WTC11 (cell line): ENCODE measurements around the gene ANTKMT. TPM values are rescaled to one million over a fixed set of nuclear protein-coding genes. Genes with fewer than 3 reads are reported as not detected.

ENCODE experiments used
- ATAC-seq: fragments of 200-7000 bp; cut with Tn5 transposase; 2 replicates; pipeline ENCODE4 v1.10.0; 2021; ENCODE audit warnings: mild to moderate bottlenecking, moderate library complexity
- CTCF ChIA-PET: fragments of 300-600 bp; sonication (Branson Sonifier 250); formaldehyde crosslinking; loops from one replicate; lab custom pipeline; 2021; ENCODE audit warnings: antibody characterized with exemption; lab: Charles Lee
- POLR2A ChIA-PET: fragments of 350-600 bp; sonication (Branson Sonifier 250); formaldehyde crosslinking; loops from one replicate; lab custom pipeline; 2021; ENCODE audit warnings: antibody characterized with exemption; lab: Charles Lee
- DNase-seq: peaks from one replicate; pipeline ENCODE4 v3.0.0; 2021; ENCODE audit warnings: low spot score
- H3K27ac Mint-ChIP-seq: 2 replicates; pipeline ENCODE4 v1.8.0; 2021; ENCODE audit warnings: mixed read lengths
- H3K27me3 Mint-ChIP-seq: 2 replicates; pipeline ENCODE4 v1.8.0; 2021; ENCODE audit warnings: low read depth, mild to moderate bottlenecking, moderate library complexity, mixed read lengths
- H3K36me3 Mint-ChIP-seq: 2 replicates; pipeline ENCODE4 v1.8.0; 2021; ENCODE audit warnings: mixed read lengths
- H3K4me1 Mint-ChIP-seq: 2 replicates; pipeline ENCODE4 v1.8.0; 2022; ENCODE audit warnings: mixed read lengths
- H3K4me3 Mint-ChIP-seq: 2 replicates; pipeline ENCODE4 v1.8.0; 2021; ENCODE audit warnings: mild to moderate bottlenecking, moderate library complexity, mixed read lengths
- H3K9me3 Mint-ChIP-seq: 2 replicates; pipeline ENCODE4 v1.8.0; 2021; ENCODE audit warnings: mixed read lengths
- ATF3 ChIP-seq: sonication (generic); formaldehyde crosslinking; conservative IDR thresholded peaks from 2 replicates; pipeline ENCODE4 v1.8.1; 2022; ENCODE audit warnings: mild to moderate bottlenecking, missing genetic modification reagents
- ATF6 ChIP-seq: sonication (generic); formaldehyde crosslinking; IDR thresholded peaks from 2 replicates; pipeline ENCODE4 v1.8.1; 2023; ENCODE audit warnings: mild to moderate bottlenecking, missing genetic modification reagents
- CBFB ChIP-seq: sonication (generic); formaldehyde crosslinking; IDR thresholded peaks from 2 replicates; pipeline ENCODE4 v1.8.1; 2022; ENCODE audit warnings: mild to moderate bottlenecking, low read depth, missing genetic modification reagents
- E2F1 ChIP-seq: sonication (generic); formaldehyde crosslinking; IDR thresholded peaks from 2 replicates; pipeline ENCODE4 v1.8.0; 2022; ENCODE audit warnings: mild to moderate bottlenecking, missing genetic modification reagents
- ELF4 ChIP-seq: sonication (generic); formaldehyde crosslinking; IDR thresholded peaks from 2 replicates; pipeline ENCODE4 v1.8.1; 2022; ENCODE audit warnings: low read depth, mild to moderate bottlenecking, moderate library complexity, missing genetic modification reagents
- EMX1 ChIP-seq: fragments of 250-450 bp; sonication (Bioruptor Pico); IDR thresholded peaks from 2 replicates; pipeline ENCODE4 v1.8.0; 2021; ENCODE audit warnings: mild to moderate bottlenecking
- ESRRA ChIP-seq: sonication (generic); formaldehyde crosslinking; IDR thresholded peaks from 2 replicates; pipeline ENCODE4 v1.8.1; 2022; ENCODE audit warnings: mild to moderate bottlenecking, missing genetic modification reagents, borderline replicate concordance
- ETV6 ChIP-seq: sonication (generic); formaldehyde crosslinking; IDR thresholded peaks from 2 replicates; pipeline ENCODE4 v1.8.1; 2022; ENCODE audit warnings: mild to moderate bottlenecking, missing genetic modification reagents
- FOXP1 ChIP-seq: sonication (generic); formaldehyde crosslinking; IDR thresholded peaks from 2 replicates; pipeline ENCODE4 v1.8.0; 2022; ENCODE audit warnings: missing genetic modification reagents, mild to moderate bottlenecking, moderate library complexity, borderline replicate concordance
- KAT7 ChIP-seq: sonication (generic); formaldehyde crosslinking; IDR thresholded peaks from 2 replicates; pipeline ENCODE4 v1.8.1; 2023; ENCODE audit warnings: missing genetic modification reagents, mild to moderate bottlenecking, borderline replicate concordance
- NFATC4 ChIP-seq: fragments of 250-450 bp; sonication (Bioruptor Pico); IDR thresholded peaks from 2 replicates; pipeline ENCODE4 v1.9.0; 2021; ENCODE audit warnings: mild to moderate bottlenecking
- NFE2L1 ChIP-seq: sonication (generic); formaldehyde crosslinking; IDR thresholded peaks from 2 replicates; pipeline ENCODE4 v1.8.1; 2023; ENCODE audit warnings: missing genetic modification reagents
- PRDM15 ChIP-seq: sonication (generic); formaldehyde crosslinking; IDR thresholded peaks from 2 replicates; pipeline ENCODE4 v1.8.0; 2022; ENCODE audit warnings: missing genetic modification reagents
- PRRX2 ChIP-seq: fragments of 250-450 bp; sonication (Bioruptor Pico); IDR thresholded peaks from 2 replicates; pipeline ENCODE4 v1.8.0; 2021; ENCODE audit warnings: mild to moderate bottlenecking
- TCF7 ChIP-seq: sonication (generic); formaldehyde crosslinking; IDR thresholded peaks from 2 replicates; pipeline ENCODE4 v1.8.0; 2022; ENCODE audit warnings: mild to moderate bottlenecking, low read depth, missing genetic modification reagents, moderate library complexity
- USF1 ChIP-seq: sonication (generic); formaldehyde crosslinking; IDR thresholded peaks from 2 replicates; pipeline ENCODE4 v1.8.0; 2022; ENCODE audit warnings: mild to moderate bottlenecking, missing genetic modification reagents
- ZNF138 ChIP-seq: sonication (generic); formaldehyde crosslinking; conservative IDR thresholded peaks from 2 replicates; pipeline ENCODE4 v1.8.1; 2022; ENCODE audit warnings: mild to moderate bottlenecking, moderate library complexity, missing genetic modification reagents
- ZNF219 ChIP-seq: sonication (generic); formaldehyde crosslinking; IDR thresholded peaks from 2 replicates; pipeline ENCODE4 v1.8.0; 2023; ENCODE audit warnings: missing genetic modification reagents, mild to moderate bottlenecking, borderline replicate concordance
- ZNF512 ChIP-seq: sonication (generic); formaldehyde crosslinking; IDR thresholded peaks from 2 replicates; pipeline ENCODE4 v1.8.1; 2022; ENCODE audit warnings: missing genetic modification reagents, borderline replicate concordance
- total RNA-seq: library from RNA; stranded (reverse); gene quantifications from 3 replicates; pipeline ENCODE4 v1.2.3, GENCODE V29; 2021

ANTKMT gene
- total RNA-seq, 1 experiment from 2014 or later, result 40.6 TPM

- Mint-ChIP-seq H3K27me3 (no peaks in the 10 kb centered on the region), H3K4me3 (peak overlapping the region; percentile 76), H3K9me3 (no peaks in the 10 kb centered on the region), H3K36me3 (peaks cover 25% of the 10 kb centered on the region), H3K4me1 (peaks cover 19% of the 10 kb centered on the region), H3K27ac (0 out of 2 replicates have a peak overlapping the region, but pooled peaks have one; percentile 49)
- TF ChIP-seq PRDM15 (CRISPR knock-in tag) (0 out of 2 replicates have a peak, but pooled peaks have one; percentile 13), KAT7 (CRISPR knock-in tag) (peak; percentile 74), ESRRA (0 out of 2 replicates have a peak, but pooled peaks have one; percentile 14), ATF3 (CRISPR knock-in tag) (no peak), ZNF512 (CRISPR knock-in tag) (no peak), E2F1 (CRISPR knock-in tag) (0 out of 2 replicates have a peak, but pooled peaks have one; percentile 34), ELF4 (CRISPR knock-in tag) (no peak), USF1 (CRISPR knock-in tag) (0 out of 2 replicates have a peak, but pooled peaks have one; percentile 1), NFATC4 (CRISPR knock-in tag) (0 out of 2 replicates have a peak, but pooled peaks have one; percentile 58), FOXP1 (no peak), PRRX2 (CRISPR knock-in tag) (no peak)
- ATAC-seq (no peak), DNase-seq (no peak)
- ChIA-PET CTCF (interaction anchor here (1.1 to 1.4 kb wide), 3 partner anchors 15 to 58 kb away, joined by 3 read pairs; partner anchors contain the start of genes CIAO3 and RHOT2), POLR2A (interaction anchor here (1.1 kb wide), 1 partner anchor 11 kb away, joined by 4 read pairs; no protein-coding TSS in a partner anchor)
Observed at GRCh38 chr16:682493-683395, 38.2 kb upstream of the ANTKMT start.

GRCh38 chr16:683396-684070, 37.4 kb upstream of the ANTKMT start:
- Mint-ChIP-seq H3K4me1 (peaks cover 19% of the 10 kb centered on the region), H3K9me3 (no peaks in the 10 kb centered on the region), H3K36me3 (peaks cover 25% of the 10 kb centered on the region), H3K4me3 (peak overlapping the region; percentile 76), H3K27ac (no peak overlapping the region; the same call in 1 of the 2 replicates), H3K27me3 (no peaks in the 10 kb centered on the region)
- DNase-seq (no peak), ATAC-seq (no peak)
- POLR2A ChIA-PET, result interaction anchor here (1.1 to 1.6 kb wide), 2 partner anchors 10 to 12 kb away, joined by 4 to 6 read pairs; no protein-coding TSS in a partner anchor
- CTCF ChIA-PET, result interaction anchor here (0.9 to 1.7 kb wide), 6 partner anchors 12 to 58 kb away, joined by 3 to 5 read pairs (median 3); partner anchors contain the start of genes ANTKMT, CIAO3 and RHOT2
- TF ChIP-seq NFE2L1 (no peak), ZNF219 (CRISPR knock-in tag) (no peak), ZNF138 (CRISPR knock-in tag) (no peak), EMX1 (CRISPR knock-in tag) (no peak), ESRRA (0 out of 2 replicates have a peak, but pooled peaks have one; percentile 1), ATF3 (CRISPR knock-in tag) (no peak), ATF6 (CRISPR knock-in tag) (no peak), ETV6 (CRISPR knock-in tag) (no peak; the same call in 1 of the 2 replicates), CBFB (CRISPR knock-in tag) (no peak), TCF7 (CRISPR knock-in tag) (no peak)
